Measurements from ENCODE around the gene SLC16A3. TPM values are rescaled to one million over a fixed set of nuclear protein-coding genes. Genes with fewer than 3 reads are reported as not detected.

The SLC16A3 gene
- total and polyA plus RNA-seq, 11 donors = 6.5 to 56.0 (median 12.9) TPM

- no peak for TF ChIP-seq POLR2A (IDR thresholded peaks at IDR 0.05)
- H3K27ac ChIP-seq = peak overlapping the region; percentile 85 to 99 (median 93)
- ATAC-seq = no peak
- DNase-seq = peak in 1 of 5 donors; percentile 46
- peaks cover 0 to 6% (median 0%) of the 10 kb centered on the region in 9 donors for H3K27me3 ChIP-seq
- intact Hi-C loops (cut with DNase I) = loop anchor here in 4 of 10 donors (2.0 to 10.0 kb wide), 5 partner anchors 17 to 95 kb away; partner anchors contain the start of gene CCDC57 (in 1 of the 4)
- H3K36me3 ChIP-seq = no peaks in the 10 kb centered on the region
- WGBS, 4 donors = 39 to 56% (median 45%) methylated on average over 13 to 28 of the region's 28 CpGs
- H3K4me3 ChIP-seq = peak overlapping the region; percentile 27 to 93 (median 72)
- H3K4me1 ChIP-seq = peaks cover 0 to 67% (median 38%) of the 10 kb centered on the region in 12 donors
- no peaks in the 10 kb centered on the region for H3K9me3 ChIP-seq
These were observed 1.1 kb downstream of the SLC16A3 start for GRCh38 chr17:82229698-82230608.

GRCh38 chr17:82230609-82231311 lies 1.9 kb downstream of the SLC16A3 start:
- H3K4me1 ChIP-seq = peaks cover 0 to 69% (median 37%) of the 10 kb centered on the region in 12 donors
- ATAC-seq = peak; percentile 57 to 78 (median 74)

DNA sequence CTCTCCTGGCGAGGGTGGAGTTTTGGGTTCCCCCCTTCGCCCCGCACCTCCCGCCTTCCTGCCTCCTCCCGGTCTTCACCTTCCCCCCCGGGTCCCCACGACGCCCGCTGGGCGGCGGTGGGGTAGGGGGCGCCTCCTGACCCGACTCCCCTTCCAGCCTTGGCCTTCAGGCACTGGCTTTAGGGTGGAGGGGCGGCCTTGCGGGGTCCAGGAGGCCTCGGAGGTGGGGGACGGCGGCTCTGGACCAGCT lies 2.4 kb downstream of the SLC16A3 start:
- H3K27ac ChIP-seq = peak overlapping the region; percentile 85 to 99 (median 93)
- H3K4me3 ChIP-seq = peak overlapping the region; percentile 32 to 93 (median 72)
- H3K9me3 ChIP-seq = no peaks in the 10 kb centered on the region
- peaks cover 0 to 6% (median 0%) of the 10 kb centered on the region in 9 donors for H3K27me3 ChIP-seq
- peaks cover 0 to 7% (median 0%) of the 10 kb centered on the region in 9 donors for H3K36me3 ChIP-seq
- WGBS, 4 donors = 0 to 1% (median 0%) methylated on average over 3 to 18 of the region's 18 CpGs
- H3K4me1 ChIP-seq = peaks cover 2 to 71% (median 38%) of the 10 kb centered on the region in 12 donors
- DNase-seq (no peak), ATAC-seq (peak in 3 of 4 donors; percentile 0 to 8 (median 3))
- intact Hi-C loops (cut with DNase I) = loop anchor here in 4 of 10 donors (2.0 to 10.0 kb wide), 4 partner anchors 18 to 94 kb away; partner anchors contain the start of gene CCDC57 (in 1 of the 4)
- TF ChIP-seq CTCF (IDR thresholded peaks at IDR 0.05) = no peak
- no peak for TF ChIP-seq POLR2A (IDR thresholded peaks at IDR 0.05)

More at GRCh38 chr17:82230609-82231311, 1.9 kb downstream of the SLC16A3 start:
- intact Hi-C loops (cut with DNase I) = loop anchor here in 4 of 10 donors (2.0 to 10.0 kb wide), 4 partner anchors 18 to 94 kb away; partner anchors contain the start of gene CCDC57 (in 1 of the 4)
- 5 to 9% (median 6%) methylated on average over 3 to 76 of the region's 76 CpGs for WGBS, 4 donors
- Histone ChIP-seq H3K4me3 (peak overlapping the region; percentile 32 to 93 (median 72)), H3K27ac (peak overlapping the region; percentile 85 to 99 (median 93)), H3K27me3 (peaks cover 0 to 6% (median 0%) of the 10 kb centered on the region in 9 donors), H3K9me3 (no peaks in the 10 kb centered on the region), H3K36me3 (peaks cover 0 to 3% (median 0%) of the 10 kb centered on the region in 9 donors)
- peak; percentile 90 to 95 (median 91) for DNase-seq
- peak in 1 of 2 donors; percentile 29 for TF ChIP-seq POLR2A (IDR thresholded peaks at IDR 0.05)
- peak; percentile 37 to 79 (median 62) for TF ChIP-seq CTCF (IDR thresholded peaks at IDR 0.05)

DNA sequence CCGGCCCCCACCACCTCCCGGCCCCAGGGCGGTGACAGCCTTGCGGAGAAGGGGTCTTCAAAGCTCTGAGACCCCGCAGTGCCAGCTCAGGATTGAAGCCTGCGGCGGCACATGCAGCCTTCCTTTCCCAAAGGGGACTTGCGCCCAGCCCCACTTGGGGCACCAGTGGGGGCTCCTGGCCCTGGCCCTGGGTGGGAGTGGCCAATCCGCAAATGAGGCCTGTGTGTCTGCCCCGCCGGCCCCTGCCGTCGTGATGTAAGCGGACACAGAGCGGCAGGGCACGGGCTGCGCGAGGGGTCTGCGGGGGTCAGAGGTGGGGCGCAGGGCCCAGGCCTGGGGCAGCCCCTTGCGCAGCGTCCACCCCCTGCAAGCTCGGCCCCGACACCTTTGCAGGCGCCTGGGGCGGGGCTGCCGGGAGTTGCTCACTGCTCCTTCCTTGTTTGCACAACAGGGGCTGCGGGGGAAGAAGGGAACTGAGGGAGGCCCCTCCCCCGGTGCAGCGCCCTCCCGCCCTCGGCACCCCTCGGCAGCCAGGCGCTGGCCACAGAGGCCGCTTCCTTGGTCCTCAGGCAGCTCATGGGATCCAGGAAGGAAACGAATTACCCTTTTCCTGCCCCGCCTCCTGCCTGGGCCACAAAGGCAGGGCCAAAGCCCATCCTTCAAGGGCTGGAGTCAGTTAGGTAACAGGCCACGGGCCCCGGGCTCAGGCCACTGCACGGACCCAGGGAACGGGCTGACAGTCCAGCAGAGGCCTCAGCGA lies 2.9 kb downstream of the SLC16A3 start:
- Histone ChIP-seq H3K36me3 (peaks cover 0 to 12% (median under 1%) of the 10 kb centered on the region in 9 donors), H3K4me1 (peaks cover 6 to 76% (median 41%) of the 10 kb centered on the region in 12 donors), H3K9me3 (no peaks in the 10 kb centered on the region), H3K4me3 (peak overlapping the region; percentile 32 to 93 (median 72)), H3K27me3 (peaks cover 0 to 6% (median 0%) of the 10 kb centered on the region in 9 donors), H3K27ac (peak overlapping the region; percentile 85 to 99 (median 93))
- 6 to 29% (median 9%) methylated on average over 7 to 42 of the region's 42 CpGs for WGBS, 4 donors
- no peak for TF ChIP-seq CTCF (IDR thresholded peaks at IDR 0.05)
- TF ChIP-seq POLR2A (IDR thresholded peaks at IDR 0.05) = peak in 1 of 2 donors; percentile 20
- intact Hi-C loops (cut with DNase I) = loop anchor here in 4 of 10 donors (2.0 to 10.0 kb wide), 4 partner anchors 19 to 93 kb away; partner anchors contain the start of gene CCDC57 (in 1 of the 4)
- peak; percentile 83 to 90 (median 86) for DNase-seq
- peak; percentile 19 to 52 (median 44) for ATAC-seq

All from heart left ventricle (tissue), 16 donors.